Coronary artery (tissue), 2 donors: Measurements from ENCODE around the gene GPS2.
"Not testable (repeated sequence)": the region's sequence is repeated elsewhere in the genome, so short reads cannot be mapped to it uniquely, and the experiment has no call there.

Experiments
- DNase-seq: peaks from one replicate; pipeline ENCODE4 v3.0.0-alpha.2; 2017; ENCODE audit warnings: low spot score
- H3K27ac ChIP-seq, 2 donors: fragments of 200-600 bp; sonication (generic); one replicate each; pipeline ENCODE4 v1.5.1; 2016 to 2019
- H3K4me3 ChIP-seq: fragments of 200-600 bp; sonication (generic); 2 replicates; pipeline ENCODE4 v1.5.1; 2016; ENCODE audit warnings: mild to moderate bottlenecking, moderate library complexity
- TF ChIP-seq, protein P1 (sequence below): fragments of 200-600 bp; sonication (generic); IDR thresholded peaks from one replicate; pipeline ENCODE4 v1.5.1; 2019; ENCODE audit warnings: antibody characterized with exemption

The GPS2 gene

GRCh38 chr17:7336240-7337175, 21.3 kb upstream of the GPS2 start, which contains the start of gene ACAP1:
TSS of gene ACAP1 (plus strand) at chr17:7336529. CDS start at chr17:7336735, 206 bp downstream.
- no peak within 1 kb of the TSS for H3K4me3 ChIP-seq
- DNase-seq, result no peak
- TF ChIP-seq, protein P1, sequence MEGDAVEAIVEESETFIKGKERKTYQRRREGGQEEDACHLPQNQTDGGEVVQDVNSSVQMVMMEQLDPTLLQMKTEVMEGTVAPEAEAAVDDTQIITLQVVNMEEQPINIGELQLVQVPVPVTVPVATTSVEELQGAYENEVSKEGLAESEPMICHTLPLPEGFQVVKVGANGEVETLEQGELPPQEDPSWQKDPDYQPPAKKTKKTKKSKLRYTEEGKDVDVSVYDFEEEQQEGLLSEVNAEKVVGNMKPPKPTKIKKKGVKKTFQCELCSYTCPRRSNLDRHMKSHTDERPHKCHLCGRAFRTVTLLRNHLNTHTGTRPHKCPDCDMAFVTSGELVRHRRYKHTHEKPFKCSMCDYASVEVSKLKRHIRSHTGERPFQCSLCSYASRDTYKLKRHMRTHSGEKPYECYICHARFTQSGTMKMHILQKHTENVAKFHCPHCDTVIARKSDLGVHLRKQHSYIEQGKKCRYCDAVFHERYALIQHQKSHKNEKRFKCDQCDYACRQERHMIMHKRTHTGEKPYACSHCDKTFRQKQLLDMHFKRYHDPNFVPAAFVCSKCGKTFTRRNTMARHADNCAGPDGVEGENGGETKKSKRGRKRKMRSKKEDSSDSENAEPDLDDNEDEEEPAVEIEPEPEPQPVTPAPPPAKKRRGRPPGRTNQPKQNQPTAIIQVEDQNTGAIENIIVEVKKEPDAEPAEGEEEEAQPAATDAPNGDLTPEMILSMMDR, result no peak
- H3K27ac ChIP-seq, result no peak within 1 kb of the TSS

- not testable (repeated sequence) for H3K4me3 ChIP-seq, DNase-seq, H3K27ac ChIP-seq
Observed at GRCh38 chr17:7335765-7336164, 20.6 kb upstream of the GPS2 start.

GRCh38 chr17:7334938-7335538, 19.9 kb upstream of the GPS2 start:
- H3K27ac ChIP-seq, result no peak overlapping the region
- no peak for DNase-seq
- TF ChIP-seq, protein P1, result no peak
- H3K4me3 ChIP-seq, result no peak overlapping the region

- H3K27ac ChIP-seq, DNase-seq, H3K4me3 ChIP-seq: not testable (repeated sequence)
Observed at GRCh38 chr17:7332600-7333069, 17.5 kb upstream of the GPS2 start.

DNA sequence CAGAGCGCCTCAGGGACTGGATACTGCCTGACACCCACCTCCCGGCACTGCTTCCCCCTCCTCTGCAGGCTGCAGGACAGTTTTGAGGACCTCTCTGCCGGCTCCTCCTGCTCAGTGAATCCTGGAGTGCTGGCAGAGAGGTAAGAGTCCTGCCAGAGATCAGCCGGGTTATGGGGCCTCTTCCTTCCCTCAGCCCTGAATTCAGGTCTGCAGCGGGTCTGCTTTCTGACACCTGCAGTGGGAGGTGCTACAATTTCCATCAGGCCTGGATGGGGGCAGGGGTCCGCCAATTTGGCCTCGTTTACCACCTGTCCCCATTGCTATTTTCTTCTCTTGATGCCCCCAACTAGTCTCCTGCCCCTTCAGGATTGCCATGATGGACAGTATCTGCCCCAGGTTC, 17.0 kb upstream of the GPS2 start:
- TF ChIP-seq, protein P1, result no peak
- Histone ChIP-seq H3K27ac (no peak overlapping the region), H3K4me3 (no peak overlapping the region)
- no peak for DNase-seq

DNA sequence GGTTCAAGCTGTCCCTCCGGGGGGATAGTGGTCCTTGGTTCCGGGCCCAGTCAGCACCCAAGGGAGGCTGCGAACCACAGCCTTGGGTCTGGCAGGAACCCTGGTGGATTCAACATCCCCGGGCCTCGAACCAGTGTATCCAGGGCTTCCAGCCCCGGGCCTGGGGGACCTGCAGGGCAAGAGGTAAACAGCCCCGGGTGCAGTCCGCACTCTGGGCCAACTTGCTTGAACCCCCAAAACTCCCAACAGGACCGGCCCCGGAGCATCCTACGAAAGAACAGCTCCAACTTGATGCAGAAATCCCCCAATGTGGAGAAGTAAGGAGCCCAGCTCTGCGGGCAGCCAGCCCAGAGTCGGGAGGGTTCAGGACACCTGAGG, 15.5 kb upstream of the GPS2 start:
- peak overlapping the region; percentile 90 to 97 for H3K27ac ChIP-seq

GRCh38 chr17:7329997-7330637, 15.0 kb upstream of the GPS2 start:
- TF ChIP-seq, protein P1, result no peak
- Histone ChIP-seq H3K27ac (peak overlapping the region; percentile 90 to 97), H3K4me3 (peak overlapping the region; percentile 81)
- DNase-seq, result peak; percentile 91

More for the DNA sequence above, 15.5 kb upstream of the GPS2 start:
- TF ChIP-seq, protein P1, result no peak
- peak; percentile 79 for DNase-seq
- peak overlapping the region; percentile 81 for H3K4me3 ChIP-seq
